Keratinocyte (primary cell): ENCODE results near the gene USP17L15. TPM values are rescaled to one million over a fixed set of nuclear protein-coding genes. Genes with fewer than 3 reads are reported as not detected.
"Not testable (repeated sequence)": the region's sequence is repeated elsewhere in the genome, so short reads cannot be mapped to it uniquely, and the experiment has no call there.

Source experiments
- DNase-seq: peaks from one replicate; pipeline ENCODE4 v3.0.0-alpha.2; 2011; ENCODE audit warnings: low read depth, missing footprints, low spot score
- FAIRE-seq: peaks from 2 replicates; lab custom pipeline; 2011; peaks lifted over from hg19 to GRCh38; lab: Jason Lieb, UNC
- H2AFZ ChIP-seq: 2 replicates; pipeline ENCODE4 v1.6.0; 2012; ENCODE audit warnings: low read length, control low read depth, inconsistent platforms; ENCODE audit not compliant: control insufficient read depth
- H3K27ac ChIP-seq: 2 replicates; pipeline ENCODE4 v1.5.1; 2011; ENCODE audit warnings: low read length; ENCODE audit not compliant: control insufficient read depth, insufficient read depth
- H3K27me3 ChIP-seq: 3 replicates; pipeline ENCODE4 v1.6.0; 2011; ENCODE audit warnings: low read length; ENCODE audit not compliant: control insufficient read depth, insufficient read depth; ENCODE audit errors: extremely low read depth
- H3K36me3 ChIP-seq, 2 experiments: 2 replicates in 1 of 2; 3 replicates in 1 of 2; pipeline ENCODE4 v1.5.1; 2011; ENCODE audit warnings: low read length in 2 of 2, mild to moderate bottlenecking in 1 of 2; ENCODE audit not compliant: control insufficient read depth in 2 of 2, insufficient read depth in 2 of 2; ENCODE audit errors: extremely low read depth in 1 of 2
- H3K4me1 ChIP-seq: 3 replicates; pipeline ENCODE4 v1.5.1; 2011; ENCODE audit warnings: low read length; ENCODE audit not compliant: control insufficient read depth, insufficient read depth; ENCODE audit errors: extremely low read depth
- H3K4me2 ChIP-seq: 3 replicates; pipeline ENCODE4 v1.6.0; 2011; ENCODE audit warnings: low read depth, low read length; ENCODE audit not compliant: control insufficient read depth, insufficient read depth; ENCODE audit errors: extremely low read depth
- H3K4me3 ChIP-seq, 3 experiments: fragments of 200-600 bp in 1 of 3; sonication (generic) in 1 of 3; 2 replicates in 2 of 3; 3 replicates in 1 of 3; pipeline ENCODE4 v1.5.1; 2011 to 2016; ENCODE audit warnings: low read length in 3 of 3, mild to moderate bottlenecking in 3 of 3, control low read depth in 2 of 3, inconsistent platforms in 1 of 3, low read depth in 1 of 3, mixed read lengths in 1 of 3, mixed run types in 1 of 3, moderate library complexity in 1 of 3; ENCODE audit not compliant: control insufficient read depth in 2 of 3, insufficient read depth in 2 of 3; ENCODE audit errors: extremely low read depth in 1 of 3
- H3K79me2 ChIP-seq: 2 replicates; pipeline ENCODE4 v1.6.0; 2012; ENCODE audit warnings: low read length; ENCODE audit not compliant: control insufficient read depth, insufficient read depth
- H3K9ac ChIP-seq: 3 replicates; pipeline ENCODE4 v1.6.0; 2011; ENCODE audit warnings: low read length; ENCODE audit not compliant: control insufficient read depth, insufficient read depth; ENCODE audit errors: extremely low read depth
- H3K9me1 ChIP-seq: 3 replicates; pipeline ENCODE4 v1.6.0; 2011; ENCODE audit warnings: low read length; ENCODE audit not compliant: control insufficient read depth, insufficient read depth; ENCODE audit errors: extremely low read depth
- H3K9me3 ChIP-seq: 2 replicates; pipeline ENCODE4 v1.5.1; 2012; ENCODE audit warnings: low read depth, low read length; ENCODE audit not compliant: control insufficient read depth
- H4K20me1 ChIP-seq: 3 replicates; pipeline ENCODE4 v1.6.0; 2011; ENCODE audit warnings: low read length; ENCODE audit not compliant: control insufficient read depth, insufficient read depth; ENCODE audit errors: extremely low read depth
- dilution Hi-C: fragments of 300-500 bp; cut with MboI; formaldehyde crosslinking; loops from one replicate; pipeline ENCODE4 v1.7.0; 2020; ENCODE audit warnings: low sequenced_read_pairs; ENCODE audit not compliant: extremely low pct_ligation_motif_present
- polyA minus RNA-seq, 3 experiments: library from RNA; depleted of rRNA, polyadenylated mRNA; stranded (reverse); fragments of >200 nt; gene quantifications; 1 replicate in 1 of 3; 2 replicates in 1 of 3; 3 replicates in 1 of 3; pipeline ENCODE4 v1.2.3, GENCODE V29; 2011
- polyA plus RNA-seq, 5 experiments: library from polyadenylated mRNA; depleted of rRNA in 3 of 5; stranded (reverse) in 3 of 5; stranded (forward) in 1 of 5; unstranded in 1 of 5; fragments of >200 nt; gene quantifications; 1 replicate in 1 of 5; 2 replicates in 3 of 5; 3 replicates in 1 of 5; pipeline versions ENCODE4 v1.2.1 to v1.2.3, GENCODE V29; 2011 to 2012; ENCODE audit warnings: missing spikeins in 2 of 5, low read depth in 1 of 5, low replicate concordance in 1 of 5

Gene USP17L15, protein sequence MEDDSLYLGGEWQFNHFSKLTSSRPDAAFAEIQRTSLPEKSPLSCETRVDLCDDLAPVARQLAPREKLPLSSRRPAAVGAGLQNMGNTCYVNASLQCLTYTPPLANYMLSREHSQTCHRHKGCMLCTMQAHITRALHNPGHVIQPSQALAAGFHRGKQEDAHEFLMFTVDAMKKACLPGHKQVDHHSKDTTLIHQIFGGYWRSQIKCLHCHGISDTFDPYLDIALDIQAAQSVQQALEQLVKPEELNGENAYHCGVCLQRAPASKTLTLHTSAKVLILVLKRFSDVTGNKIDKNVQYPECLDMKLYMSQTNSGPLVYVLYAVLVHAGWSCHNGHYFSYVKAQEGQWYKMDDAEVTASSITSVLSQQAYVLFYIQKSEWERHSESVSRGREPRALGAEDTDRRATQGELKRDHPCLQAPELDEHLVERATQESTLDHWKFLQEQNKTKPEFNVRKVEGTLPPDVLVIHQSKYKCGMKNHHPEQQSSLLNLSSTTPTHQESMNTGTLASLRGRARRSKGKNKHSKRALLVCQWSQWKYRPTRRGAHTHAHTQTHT
- polyA plus RNA-seq (not detected in 3 replicates), polyA minus RNA-seq (not detected in 3 replicates)
- not detected for polyA plus RNA-seq (2011; ENCODE audit: low read depth)
- not detected in 2 replicates for polyA plus RNA-seq (2011; cell fraction: cytosol; rRNA removed)
- not detected in 2 replicates for polyA plus RNA-seq (2011; cell fraction: nucleus; rRNA removed)
- polyA plus RNA-seq (2012; ENCODE audit: low replicate concordance) = not detected in 2 replicates
- not detected for polyA minus RNA-seq (2011; cell fraction: cytosol; rRNA and poly(A)+ RNA removed)
- polyA minus RNA-seq (2011; cell fraction: nucleus; rRNA and poly(A)+ RNA removed) = not detected in 2 replicates

DNA sequence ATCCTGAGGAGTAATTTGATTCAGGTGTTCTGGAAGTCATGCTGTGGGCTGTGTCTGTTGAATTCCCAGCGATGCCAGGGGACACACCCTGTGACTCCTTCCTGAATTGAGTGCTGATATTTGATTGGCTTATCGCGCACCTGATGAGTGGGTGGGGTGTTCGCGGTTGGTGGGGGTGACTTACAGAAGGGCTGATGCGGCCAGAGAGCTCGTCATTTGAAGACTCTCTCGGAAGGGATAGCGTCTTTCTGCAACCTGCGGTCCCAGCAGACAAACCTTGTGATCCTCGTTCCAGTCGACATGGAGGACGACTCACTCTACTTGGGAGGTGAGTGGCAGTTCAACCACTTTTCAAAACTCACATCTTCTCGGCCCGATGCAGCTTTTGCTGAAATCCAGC, at the start of gene USP17L15:
USP17L15 (plus strand) TSS at position 301 of the 400 bp plus-strand sequence; CDS start at position 301, 0 bp downstream.
- H3K27ac ChIP-seq = not testable (repeated sequence)

DNA sequence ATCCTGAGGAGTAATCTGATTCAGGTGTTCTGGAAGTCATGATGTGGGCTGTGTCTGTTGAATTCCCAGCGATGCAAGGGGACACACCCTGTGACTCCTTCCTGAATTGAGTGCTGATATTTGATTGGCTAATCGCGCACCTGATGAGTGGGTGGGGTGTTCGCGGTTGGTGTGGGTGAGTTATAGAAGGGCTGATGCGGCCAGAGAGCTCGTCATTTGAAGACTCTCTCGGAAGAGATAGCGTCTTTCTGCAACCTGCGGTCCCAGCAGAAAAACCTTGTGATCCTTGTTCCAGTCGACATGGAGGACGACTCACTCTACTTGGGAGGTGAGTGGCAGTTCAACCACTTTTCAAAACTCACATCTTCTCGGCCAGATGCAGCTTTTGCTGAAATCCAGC, 23.8 kb upstream of the USP17L15 start, which contains the start of gene USP17L10:
USP17L10 (plus strand) TSS at position 301 of the 400 bp plus-strand sequence; CDS start at position 301, 0 bp downstream.
- DNase-seq, H3K79me2 ChIP-seq, H3K9me3 ChIP-seq, dilution Hi-C loops, H3K4me1 ChIP-seq, H3K4me3 ChIP-seq, H3K27me3 ChIP-seq, H3K9me1 ChIP-seq, H4K20me1 ChIP-seq, H2AFZ ChIP-seq, H3K27ac ChIP-seq, H3K36me3 ChIP-seq, H3K9ac ChIP-seq, H3K4me2 ChIP-seq, FAIRE-seq: not testable (repeated sequence)

More for the DNA sequence above, at the start of gene USP17L15:
- H3K4me3 ChIP-seq, H3K9me1 ChIP-seq, H3K79me2 ChIP-seq, H3K9me3 ChIP-seq, dilution Hi-C loops, H3K36me3 ChIP-seq, H3K27me3 ChIP-seq, H3K4me2 ChIP-seq, H2AFZ ChIP-seq, H4K20me1 ChIP-seq, H3K4me1 ChIP-seq, DNase-seq, FAIRE-seq, H3K9ac ChIP-seq: not testable (repeated sequence)

DNA sequence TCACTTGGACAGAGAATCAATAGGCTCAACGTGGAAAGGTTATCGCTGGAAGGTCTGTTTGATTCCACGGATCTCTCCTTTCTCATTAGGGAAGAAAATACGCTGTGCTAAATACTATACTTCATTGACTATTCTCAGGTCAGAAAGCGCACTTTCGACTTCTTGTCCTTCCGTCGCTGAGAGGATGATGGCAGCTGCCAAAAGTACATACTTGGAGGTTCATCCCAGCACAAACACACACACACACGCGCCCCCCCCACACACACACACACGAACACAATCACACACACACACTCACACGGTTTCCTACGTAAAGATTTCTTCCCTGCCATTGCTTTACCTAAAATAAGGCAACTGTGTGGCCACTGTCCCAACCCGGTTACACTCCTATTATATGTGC, 19.5 kb upstream of the USP17L15 start:
- FAIRE-seq, H2AFZ ChIP-seq, H3K36me3 ChIP-seq, H3K9me1 ChIP-seq, H3K4me1 ChIP-seq, DNase-seq, H3K9ac ChIP-seq, H3K4me3 ChIP-seq, dilution Hi-C loops, H4K20me1 ChIP-seq, H3K4me2 ChIP-seq, H3K27me3 ChIP-seq, H3K79me2 ChIP-seq, H3K27ac ChIP-seq, H3K9me3 ChIP-seq: not testable (repeated sequence)

DNA sequence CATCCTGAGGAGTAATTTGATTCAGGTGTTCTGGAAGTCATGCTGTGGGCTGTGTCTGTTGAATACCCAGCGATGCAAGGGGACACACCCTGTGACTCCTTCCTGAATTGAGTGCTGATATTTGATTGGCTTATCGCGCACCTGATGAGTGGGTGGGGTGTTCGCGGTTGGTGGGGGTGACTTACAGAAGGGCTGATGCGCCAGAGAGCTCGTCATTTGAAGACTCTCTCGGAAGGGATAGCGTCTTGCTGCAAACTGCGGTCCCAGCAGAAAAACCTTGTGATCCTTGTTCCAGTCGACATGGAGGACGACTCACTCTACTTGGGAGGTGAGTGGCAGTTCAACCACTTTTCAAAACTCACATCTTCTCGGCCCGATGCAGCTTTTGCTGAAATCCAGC, 19.1 kb upstream of the USP17L15 start, which contains the start of gene USP17L11:
USP17L11 (plus strand) TSS at position 301 of the 400 bp plus-strand sequence; CDS start at position 301, 0 bp downstream.
- FAIRE-seq, H3K36me3 ChIP-seq, DNase-seq, H3K9me1 ChIP-seq, H3K4me1 ChIP-seq, H3K27me3 ChIP-seq, H3K9me3 ChIP-seq, H3K9ac ChIP-seq, H2AFZ ChIP-seq, H3K4me3 ChIP-seq, H3K4me2 ChIP-seq, dilution Hi-C loops, H3K27ac ChIP-seq, H3K79me2 ChIP-seq, H4K20me1 ChIP-seq: not testable (repeated sequence)
